ENCODE results near the gene M1AP. TPM values are rescaled to one million over a fixed set of nuclear protein-coding genes. Genes with fewer than 3 reads are reported as not detected.

Gene M1AP
- total RNA-seq, 3 donors from 2014 or later = not detected

GRCh38 chr2:74546004-74546403, 102.1 kb downstream of the M1AP start:
- Mint-ChIP-seq H3K4me1 (ENCODE audit: low read depth) (peaks cover 5% of the 10 kb centered on the region), H3K27me3 (ENCODE audit: low read depth) (peaks cover 45% of the 10 kb centered on the region), H3K36me3 (ENCODE audit: insufficient read depth) (no peaks in the 10 kb centered on the region), H3K9me3 (no peaks in the 10 kb centered on the region), H3K4me3 (no peak overlapping the region)
- ATAC-seq (no peak), DNase-seq (no peak)

- H3K27me3 Mint-ChIP-seq (ENCODE audit: low read depth) = peaks cover 40% of the 10 kb centered on the region
Observed at GRCh38 chr2:74544634-74545033, 103.5 kb downstream of the M1AP start.

GRCh38 chr2:74542978-74543377, 105.2 kb downstream of the M1AP start:
- Mint-ChIP-seq H3K36me3 (ENCODE audit: insufficient read depth) (no peaks in the 10 kb centered on the region), H3K27me3 (ENCODE audit: low read depth) (peaks cover 43% of the 10 kb centered on the region), H3K4me1 (ENCODE audit: low read depth) (no peaks in the 10 kb centered on the region), H3K9me3 (no peaks in the 10 kb centered on the region), H3K4me3 (no peak overlapping the region)
- DNase-seq (no peak), ATAC-seq (no peak)

More at GRCh38 chr2:74544634-74545033, 103.5 kb downstream of the M1AP start:
- no peak overlapping the region for H3K4me3 Mint-ChIP-seq
- DNase-seq (no peak), ATAC-seq (no peak)
- H3K36me3 Mint-ChIP-seq (ENCODE audit: insufficient read depth) = no peaks in the 10 kb centered on the region
- no peaks in the 10 kb centered on the region for H3K9me3 Mint-ChIP-seq
- H3K4me1 Mint-ChIP-seq (ENCODE audit: low read depth) = peaks cover 5% of the 10 kb centered on the region

- ATAC-seq (no peak), DNase-seq (no peak)
- Mint-ChIP-seq H3K9me3 (no peaks in the 10 kb centered on the region), H3K27me3 (ENCODE audit: low read depth) (peaks cover 37% of the 10 kb centered on the region), H3K4me1 (ENCODE audit: low read depth) (no peaks in the 10 kb centered on the region), H3K4me3 (no peak overlapping the region), H3K36me3 (ENCODE audit: insufficient read depth) (no peaks in the 10 kb centered on the region)
Observed at GRCh38 chr2:74540291-74540690, 107.8 kb downstream of the M1AP start.

GRCh38 chr2:74538881-74539339, 109.2 kb downstream of the M1AP start:
- Mint-ChIP-seq H3K27me3 (ENCODE audit: low read depth) (peaks cover 37% of the 10 kb centered on the region), H3K36me3 (ENCODE audit: insufficient read depth) (no peaks in the 10 kb centered on the region), H3K9me3 (no peaks in the 10 kb centered on the region), H3K4me3 (no peak overlapping the region), H3K4me1 (ENCODE audit: low read depth) (no peaks in the 10 kb centered on the region)
- ATAC-seq (no peak), DNase-seq (no peak)

- DNase-seq (no peak), ATAC-seq (no peak)
- peaks cover 29% of the 10 kb centered on the region for H3K27me3 Mint-ChIP-seq (ENCODE audit: low read depth)
- no peak overlapping the region for H3K4me3 Mint-ChIP-seq
- H3K4me1 Mint-ChIP-seq (ENCODE audit: low read depth) = peaks cover 2% of the 10 kb centered on the region
- peaks cover 7% of the 10 kb centered on the region for H3K36me3 Mint-ChIP-seq (ENCODE audit: insufficient read depth)
- H3K9me3 Mint-ChIP-seq = no peaks in the 10 kb centered on the region
Observed at GRCh38 chr2:74537140-74537539, 111.0 kb downstream of the M1AP start.

- DNase-seq = no peak
- Mint-ChIP-seq H3K4me3 (no peak overlapping the region), H3K9me3 (no peaks in the 10 kb centered on the region)
Observed at GRCh38 chr2:74536166-74536950, 111.8 kb downstream of the M1AP start.

GRCh38 chr2:74535440-74535965, 112.6 kb downstream of the M1AP start:
- no peak overlapping the region for H3K4me3 Mint-ChIP-seq
- no peak for ATAC-seq
- H3K4me1 Mint-ChIP-seq (ENCODE audit: low read depth) = peaks cover 18% of the 10 kb centered on the region

More at GRCh38 chr2:74536166-74536950, 111.8 kb downstream of the M1AP start:
- H3K27me3 Mint-ChIP-seq (ENCODE audit: low read depth) = peaks cover 27% of the 10 kb centered on the region
- H3K36me3 Mint-ChIP-seq (ENCODE audit: insufficient read depth) = peaks cover 8% of the 10 kb centered on the region
- no peak for ATAC-seq
- H3K4me1 Mint-ChIP-seq (ENCODE audit: low read depth) = peaks cover 9% of the 10 kb centered on the region

GRCh38 chr2:74534411-74534810, 113.7 kb downstream of the M1AP start:
- peaks cover 18% of the 10 kb centered on the region for H3K4me1 Mint-ChIP-seq (ENCODE audit: low read depth)
- ATAC-seq (no peak), DNase-seq (no peak)
- H3K4me3 Mint-ChIP-seq = no peak overlapping the region
- H3K9me3 Mint-ChIP-seq = no peaks in the 10 kb centered on the region
- H3K36me3 Mint-ChIP-seq (ENCODE audit: insufficient read depth) = peaks cover 12% of the 10 kb centered on the region
- peaks cover 17% of the 10 kb centered on the region for H3K27me3 Mint-ChIP-seq (ENCODE audit: low read depth)

More at GRCh38 chr2:74535440-74535965, 112.6 kb downstream of the M1AP start:
- no peaks in the 10 kb centered on the region for H3K9me3 Mint-ChIP-seq
- peaks cover 12% of the 10 kb centered on the region for H3K36me3 Mint-ChIP-seq (ENCODE audit: insufficient read depth)
- peaks cover 23% of the 10 kb centered on the region for H3K27me3 Mint-ChIP-seq (ENCODE audit: low read depth)
- no peak for DNase-seq

GRCh38 chr2:74533464-74533863, 114.7 kb downstream of the M1AP start:
- Mint-ChIP-seq H3K36me3 (ENCODE audit: insufficient read depth) (peaks cover 12% of the 10 kb centered on the region), H3K4me1 (ENCODE audit: low read depth) (peaks cover 27% of the 10 kb centered on the region), H3K9me3 (no peaks in the 10 kb centered on the region), H3K27me3 (ENCODE audit: low read depth) (peaks cover 8% of the 10 kb centered on the region), H3K4me3 (no peak overlapping the region)
- DNase-seq = no peak
- ATAC-seq = no peak

GRCh38 chr2:74532222-74532621, 115.9 kb downstream of the M1AP start:
- Mint-ChIP-seq H3K36me3 (ENCODE audit: insufficient read depth) (peaks cover 24% of the 10 kb centered on the region), H3K27me3 (ENCODE audit: low read depth) (no peaks in the 10 kb centered on the region), H3K9me3 (no peaks in the 10 kb centered on the region), H3K4me1 (ENCODE audit: low read depth) (peaks cover 35% of the 10 kb centered on the region), H3K4me3 (peak overlapping the region; percentile 42)
- no peak for DNase-seq
- no peak for ATAC-seq

GRCh38 chr2:74531666-74532065, 116.5 kb downstream of the M1AP start:
- Mint-ChIP-seq H3K9me3 (no peaks in the 10 kb centered on the region), H3K36me3 (ENCODE audit: insufficient read depth) (peaks cover 29% of the 10 kb centered on the region), H3K4me1 (ENCODE audit: low read depth) (peaks cover 38% of the 10 kb centered on the region), H3K4me3 (peak overlapping the region; percentile 99), H3K27me3 (ENCODE audit: low read depth) (no peaks in the 10 kb centered on the region)
- DNase-seq (no peak), ATAC-seq (no peak)

- H3K27me3 Mint-ChIP-seq (ENCODE audit: low read depth) = no peaks in the 10 kb centered on the region
- DNase-seq (no peak), ATAC-seq (peak; percentile 29 to 32)
- peak overlapping the region; percentile 99 for H3K4me3 Mint-ChIP-seq
- H3K36me3 Mint-ChIP-seq (ENCODE audit: insufficient read depth) = peaks cover 39% of the 10 kb centered on the region
- H3K9me3 Mint-ChIP-seq = no peaks in the 10 kb centered on the region
- peaks cover 42% of the 10 kb centered on the region for H3K4me1 Mint-ChIP-seq (ENCODE audit: low read depth)
Observed at GRCh38 chr2:74530239-74531187, 117.6 kb downstream of the M1AP start.
